ENCODE results near the gene CYP4F2. TPM values are rescaled to one million over a fixed set of nuclear protein-coding genes. Genes with fewer than 3 reads are reported as not detected.

Gene CYP4F2
- polyA plus RNA-seq, 1 of the 3 experiments (the other 2 are of a cell fraction) = not detected

GRCh38 chr19:15945301-15945700 is 47.4 kb upstream of the CYP4F2 start:
- no peak overlapping the region for H3K4me2 ChIP-seq
- H3K27me3 ChIP-seq (ENCODE audit: insufficient read depth) = no peaks in the 10 kb centered on the region; the same call in 1 of the 2 replicates
- H3K9me2 ChIP-seq = no peaks in the 10 kb centered on the region
- H3K36me3 ChIP-seq (replicated peaks in 1 of 2; ENCODE audit: control insufficient read depth in 1 of 2, insufficient read depth in 2 of 2, low read length in 1 of 2) = no peaks in the 10 kb centered on the region
- H3K9me3 ChIP-seq = peaks cover 8% of the 10 kb centered on the region; the same call in 1 of the 2 replicates
- no peak for DNase-seq
- no peak overlapping the region for H2AFZ ChIP-seq (ENCODE audit: low read depth)
- H4K20me1 ChIP-seq (ENCODE audit: insufficient read depth) = no peaks in the 10 kb centered on the region
- H3K4me1 ChIP-seq (ENCODE audit: control insufficient read depth in 1 of 2, insufficient read depth in 2 of 2, low read depth in 1 of 2, low read length in 1 of 2) = no peaks in the 10 kb centered on the region
- POLR2A ChIA-PET = no interaction called here
- no peaks in the 10 kb centered on the region for H3K79me2 ChIP-seq (ENCODE audit: insufficient read depth)
- CTCF ChIA-PET = no interaction called here
- no peak overlapping the region for H3K9ac ChIP-seq
- H3K27ac ChIP-seq (ENCODE audit: low read depth in 2 of 2, low read length in 1 of 2) = no peak overlapping the region
- WGBS (ENCODE audit: low lambda C conversion rate) = 7% methylated on average over 4 of the region's 4 CpGs
- no peaks in the 10 kb centered on the region for H3F3A ChIP-seq (replicated peaks; ENCODE audit: insufficient read depth)
- TF ChIP-seq RCOR1 (IDR thresholded peaks at IDR 0.05; ENCODE audit: low read length) (no peak), POLR2AphosphoS5 (IDR thresholded peaks at IDR 0.05; ENCODE audit: low read depth, low read length) (no peak), GATA2 (CRISPR knock-in tag; IDR thresholded peaks at IDR 0.05) (no peak), MEF2A (IDR thresholded peaks at IDR 0.05; ENCODE audit: borderline replicate concordance, low read depth) (no peak), RFX5 (IDR thresholded peaks at IDR 0.05; ENCODE audit: low read length) (no peak)
- no peak overlapping the region for H3K4me3 ChIP-seq (ENCODE audit: low read depth in 2 of 2, low read length in 1 of 2)

GRCh38 chr19:15944401-15944800 is 46.5 kb upstream of the CYP4F2 start:
- 6% methylated on average over 4 of the region's 4 CpGs for WGBS (ENCODE audit: low lambda C conversion rate)

More at GRCh38 chr19:15944401-15944800, 46.5 kb upstream of the CYP4F2 start:
- no peak overlapping the region for H2AFZ ChIP-seq (ENCODE audit: low read depth)
- POLR2A ChIA-PET = no interaction called here
- H3K27ac ChIP-seq (ENCODE audit: low read depth in 2 of 2, low read length in 1 of 2) = no peak overlapping the region
- no peaks in the 10 kb centered on the region for H4K20me1 ChIP-seq (ENCODE audit: insufficient read depth)
- H3K9me3 ChIP-seq = peaks cover 8% of the 10 kb centered on the region; the same call in 1 of the 2 replicates
- CTCF ChIA-PET = no interaction called here
- no peaks in the 10 kb centered on the region for H3K79me2 ChIP-seq (ENCODE audit: insufficient read depth)
- no peak overlapping the region for H3K4me2 ChIP-seq
- no peak overlapping the region for H3K4me3 ChIP-seq (ENCODE audit: low read depth in 2 of 2, low read length in 1 of 2)
- H3K4me1 ChIP-seq (ENCODE audit: control insufficient read depth in 1 of 2, insufficient read depth in 2 of 2, low read depth in 1 of 2, low read length in 1 of 2) = no peaks in the 10 kb centered on the region
- no peak overlapping the region for H3K9ac ChIP-seq
- no peaks in the 10 kb centered on the region for H3K36me3 ChIP-seq (replicated peaks in 1 of 2; ENCODE audit: control insufficient read depth in 1 of 2, insufficient read depth in 2 of 2, low read length in 1 of 2)
- TF ChIP-seq IRF3 (IDR thresholded peaks at IDR 0.05; ENCODE audit: low read depth, low read length) = no peak
- no peak for TF ChIP-seq USF2 (IDR thresholded peaks at IDR 0.05; ENCODE audit: borderline replicate concordance, low read depth, low read length)
- no peak for TF ChIP-seq SMC3 (IDR thresholded peaks at IDR 0.05; ENCODE audit: low read depth, low read length)
- TF ChIP-seq FOXJ3 (CRISPR knock-in tag; IDR thresholded peaks at IDR 0.05) = no peak
- TF ChIP-seq EZH2phosphoT487 (IDR thresholded peaks at IDR 0.05; ENCODE audit: borderline replicate concordance, low read depth) = no peak
- no peak for TF ChIP-seq YY1 (IDR thresholded peaks at IDR 0.05; ENCODE audit: low read depth)
- H3K9me2 ChIP-seq = no peaks in the 10 kb centered on the region
- no peaks in the 10 kb centered on the region; the same call in 1 of the 2 replicates for H3K27me3 ChIP-seq (ENCODE audit: insufficient read depth)
- H3F3A ChIP-seq (replicated peaks; ENCODE audit: insufficient read depth) = no peaks in the 10 kb centered on the region
- no peak for DNase-seq

Measured in SK-N-SH (cell line).